C4-2B (cell line): ENCODE results near the gene SLC48A1.

Experiments
- CTCF ChIP-seq: fragments of 450-650 bp; conservative IDR thresholded peaks from 2 replicates; pipeline ENCODE4 v1.5.1; 2017; ENCODE audit warnings: mild to moderate bottlenecking
- ZFX ChIP-seq: fragments of 450-650 bp; IDR thresholded peaks from 2 replicates; pipeline ENCODE4 v1.6.1; 2017

DNA sequence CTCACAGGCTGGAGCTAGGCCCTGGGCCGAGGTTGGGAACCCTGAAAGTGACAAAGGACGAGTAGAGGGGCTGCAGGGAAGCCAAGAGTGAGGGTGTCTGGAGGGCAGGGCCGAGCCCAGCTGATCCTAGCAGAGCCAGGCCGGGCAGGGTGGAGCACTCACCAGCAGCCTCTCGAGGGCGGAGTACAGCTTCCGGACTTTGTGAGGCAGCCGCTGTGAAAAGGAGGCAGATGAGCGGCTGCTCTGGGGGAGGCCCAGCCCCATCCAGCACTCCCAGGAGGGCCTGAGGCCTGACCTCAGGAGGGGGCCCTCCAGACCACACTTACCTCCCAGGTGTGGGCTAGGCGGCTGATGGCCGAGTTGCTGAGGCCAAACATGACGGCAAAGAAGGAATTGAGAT is 33.1 kb upstream of the SLC48A1 start:
- TF ChIP-seq CTCF (no peak), ZFX (no peak)
